H9 (cell line): ENCODE results near the gene PRKCA. TPM values are rescaled to one million over a fixed set of nuclear protein-coding genes. Genes with fewer than 3 reads are reported as not detected.

Source experiments
- DNase-seq: peaks from one replicate; pipeline ENCODE4 v3.0.0-alpha.2; 2017
- H2AFZ ChIP-seq: one replicate; pipeline ENCODE4 v1.6.1; 2013; ENCODE audit warnings: mild to moderate bottlenecking, low read length, control low read depth, moderate library complexity
- H2AK5ac ChIP-seq: 2 replicates; pipeline ENCODE4 v1.6.1; 2013; ENCODE audit warnings: low read length, control low read depth, mixed read lengths; ENCODE audit not compliant: insufficient read length
- H2BK120ac ChIP-seq: one replicate; pipeline ENCODE4 v1.6.1; 2013; ENCODE audit warnings: low read depth, mild to moderate bottlenecking, low read length, control low read depth, inconsistent platforms; ENCODE audit not compliant: poor library complexity, severe bottlenecking
- H2BK12ac ChIP-seq: 2 replicates; pipeline ENCODE4 v1.6.1; 2013; ENCODE audit warnings: low read length, control low read depth, mixed read lengths, low read depth; ENCODE audit not compliant: insufficient read length
- H2BK15ac ChIP-seq: 2 replicates; pipeline ENCODE4 v1.6.1; 2013; ENCODE audit warnings: low read depth, low read length, control low read depth
- H2BK20ac ChIP-seq: one replicate; pipeline ENCODE4 v1.6.1; 2013; ENCODE audit warnings: low read depth, mild to moderate bottlenecking, low read length, control low read depth, inconsistent platforms; ENCODE audit not compliant: poor library complexity, severe bottlenecking
- H2BK5ac ChIP-seq: 2 replicates; pipeline ENCODE4 v1.6.1; 2013; ENCODE audit warnings: low read length, control low read depth, mixed read lengths; ENCODE audit not compliant: insufficient read length
- H3K14ac ChIP-seq: 2 replicates; pipeline ENCODE4 v1.6.1; 2013; ENCODE audit warnings: low read length, control low read depth; ENCODE audit not compliant: insufficient read depth
- H3K18ac ChIP-seq: 2 replicates; pipeline ENCODE4 v1.6.1; 2013; ENCODE audit warnings: low read depth, mild to moderate bottlenecking, mixed read lengths, low read length, control low read depth; ENCODE audit not compliant: insufficient read length
- H3K23ac ChIP-seq: 2 replicates; pipeline ENCODE4 v1.6.1; 2013; ENCODE audit warnings: low read length, control low read depth, mixed read lengths, low read depth; ENCODE audit not compliant: insufficient read length
- H3K23me2 ChIP-seq: 2 replicates; pipeline ENCODE4 v1.6.1; 2013; ENCODE audit warnings: low read depth, mild to moderate bottlenecking, mixed read lengths, low read length, control low read depth; ENCODE audit not compliant: insufficient read length, poor library complexity, severe bottlenecking
- H3K27ac ChIP-seq: 2 replicates; pipeline ENCODE4 v1.5.1; 2013; ENCODE audit warnings: low read length, control low read depth, mixed read lengths, low read depth; ENCODE audit not compliant: insufficient read length
- H3K27me3 ChIP-seq: 2 replicates; pipeline ENCODE4 v1.6.1; 2013; ENCODE audit warnings: low read length, control low read depth, inconsistent platforms; ENCODE audit not compliant: insufficient read depth
- H3K4ac ChIP-seq: 2 replicates; pipeline ENCODE4 v1.6.1; 2013; ENCODE audit warnings: low read depth, mild to moderate bottlenecking, control low read depth, inconsistent platforms, low read length, moderate library complexity
- H3K4me1 ChIP-seq: 2 replicates; pipeline ENCODE4 v1.6.1; 2013; ENCODE audit warnings: low read length, control low read depth, inconsistent platforms; ENCODE audit not compliant: insufficient read depth
- H3K4me2 ChIP-seq: 2 replicates; pipeline ENCODE4 v1.6.1; 2013; ENCODE audit warnings: low read length, control low read depth, mixed read lengths; ENCODE audit not compliant: insufficient read length, insufficient read depth
- H3K56ac ChIP-seq: 2 replicates; pipeline ENCODE4 v1.6.1; 2013; ENCODE audit warnings: low read depth, mild to moderate bottlenecking, mixed read lengths, low read length, control low read depth; ENCODE audit not compliant: insufficient read length
- H3K79me1 ChIP-seq: 2 replicates; pipeline ENCODE4 v1.6.1; 2013; ENCODE audit warnings: low read depth, mild to moderate bottlenecking, moderate library complexity, low read length, control low read depth, inconsistent platforms; ENCODE audit not compliant: insufficient read depth, poor library complexity, severe bottlenecking
- H3K79me2 ChIP-seq: 2 replicates; pipeline ENCODE4 v1.6.1; 2013; ENCODE audit warnings: low read length, control low read depth, inconsistent platforms; ENCODE audit not compliant: insufficient read depth
- H3K9ac ChIP-seq: 2 replicates; pipeline ENCODE4 v1.6.1; 2013; ENCODE audit warnings: low read length, control low read depth, mixed read lengths; ENCODE audit not compliant: insufficient read length; ENCODE audit errors: extremely low read depth
- H3K9me3 ChIP-seq: one replicate; pipeline ENCODE4 v1.6.1; 2013; ENCODE audit warnings: low read depth, low read length, inconsistent platforms; ENCODE audit not compliant: control insufficient read depth
- H3T11ph ChIP-seq: one replicate; pipeline ENCODE4 v1.6.1; 2013; ENCODE audit warnings: mild to moderate bottlenecking, low read length, control low read depth, inconsistent platforms
- H4K20me1 ChIP-seq: one replicate; pipeline ENCODE4 v1.6.1; 2013; ENCODE audit not compliant: control insufficient read depth, insufficient read length, insufficient read depth
- H4K5ac ChIP-seq: 2 replicates; pipeline ENCODE4 v1.6.1; 2013; ENCODE audit warnings: low read depth, mild to moderate bottlenecking, mixed read lengths, low read length, control low read depth; ENCODE audit not compliant: insufficient read length
- H4K8ac ChIP-seq: replicated peaks from 2 replicates; pipeline ENCODE4 v1.6.1; 2013; ENCODE audit warnings: low read length, control low read depth, mixed read lengths, low read depth; ENCODE audit not compliant: insufficient read length
- H4K91ac ChIP-seq: 2 replicates; pipeline ENCODE4 v1.6.1; 2013; ENCODE audit warnings: low read depth, mild to moderate bottlenecking, moderate library complexity, mixed read lengths, low read length, control low read depth; ENCODE audit not compliant: insufficient read length
- H3K27ac Mint-ChIP-seq, 3 experiments: 2 replicates in 2 of 3; 3 replicates in 1 of 3; pipeline ENCODE4 v1.8.0; 2020 to 2021; ENCODE audit warnings: mixed read lengths in 3 of 3, mild to moderate bottlenecking in 1 of 3, moderate library complexity in 1 of 3
- H3K27me3 Mint-ChIP-seq: 2 replicates; pipeline ENCODE4 v1.8.0; 2021; ENCODE audit warnings: low read depth, mild to moderate bottlenecking, moderate library complexity, mixed read lengths
- H3K36me3 Mint-ChIP-seq, 3 experiments: 2 replicates in 2 of 3; 3 replicates in 1 of 3; pipeline ENCODE4 v1.8.0; 2020 to 2021; ENCODE audit warnings: low read depth in 3 of 3, mixed read lengths in 3 of 3; ENCODE audit not compliant: insufficient read depth in 1 of 3
- H3K4me1 Mint-ChIP-seq, 2 experiments: 2 replicates each; pipeline ENCODE4 v1.8.0; 2020; ENCODE audit warnings: mixed read lengths in 2 of 2
- H3K4me3 Mint-ChIP-seq, 2 experiments: 2 replicates in 1 of 2; 3 replicates in 1 of 2; pipeline ENCODE4 v1.8.0; 2020 to 2021; ENCODE audit warnings: mild to moderate bottlenecking in 2 of 2, mixed read lengths in 2 of 2, moderate library complexity in 1 of 2
- H3K9me3 Mint-ChIP-seq, 2 experiments: 2 replicates in 1 of 2; 3 replicates in 1 of 2; pipeline ENCODE4 v1.8.0; 2020; ENCODE audit warnings: mild to moderate bottlenecking in 2 of 2, mixed read lengths in 2 of 2, moderate library complexity in 1 of 2
- WGBS: extraction: QIAGEN DNeasy Blood & Tissue Kit; methylation state at CpG from one replicate; pipeline ENCODE4 v1.1.7; 2013; ENCODE audit warnings: missing lambda C conversion rate, low lambda C conversion rate, mixed read lengths; ENCODE audit not compliant: insufficient read length; ENCODE audit errors: extremely low coverage; 5-methylcytosine and 5-hydroxymethylcytosine counted together
- total RNA-seq: library from RNA; stranded (reverse); gene quantifications from 2 replicates; pipeline ENCODE4 v1.2.1, GENCODE V29; 2021
- TF ChIP-seq, protein P1 (sequence below): fragments of 200-600 bp; sonication (generic); conservative IDR thresholded peaks from 3 replicates; pipeline ENCODE4 v1.8.0; 2021; ENCODE audit warnings: antibody characterized with exemption, mild to moderate bottlenecking

Gene PRKCA
- total RNA-seq, 1 experiment from 2014 or later = 10.5 TPM

DNA sequence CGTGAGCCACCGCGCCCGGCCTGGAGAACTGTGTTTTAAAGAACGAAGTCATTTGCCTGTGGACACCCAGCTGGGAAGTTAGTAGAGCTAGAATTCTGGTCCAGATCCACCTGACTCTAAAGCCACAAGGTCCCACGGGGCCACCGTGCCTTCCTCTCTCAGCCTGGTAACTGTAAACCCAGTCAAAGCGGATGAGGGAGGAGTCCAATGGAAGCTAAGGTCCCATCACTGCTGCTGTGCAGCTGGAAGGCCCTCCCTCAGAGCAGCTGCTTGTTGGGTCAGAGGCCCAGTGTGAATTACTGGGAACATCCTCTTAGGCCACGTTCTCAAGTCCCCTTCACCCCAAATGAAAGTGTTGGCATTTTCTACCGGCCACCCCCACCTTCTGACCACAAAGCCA, 483.7 kb downstream of the PRKCA start:
- no peaks in the 10 kb centered on the region for H3K27me3 ChIP-seq
- H3K4me2 ChIP-seq = no peak overlapping the region
- DNase-seq = no peak
- H4K5ac ChIP-seq = no peak overlapping the region
- H4K91ac ChIP-seq = no peak overlapping the region
- H3K23ac ChIP-seq = no peak overlapping the region
- H2AFZ ChIP-seq = no peak overlapping the region
- H4K20me1 ChIP-seq = no peaks in the 10 kb centered on the region
- no peak overlapping the region for H3K9ac ChIP-seq
- no peak overlapping the region for H3K27ac ChIP-seq
- H3K9me3 Mint-ChIP-seq = no peaks in the 10 kb centered on the region
- no peak overlapping the region for H3K4ac ChIP-seq
- H3K27ac Mint-ChIP-seq = no peak overlapping the region
- H3K79me2 ChIP-seq = no peaks in the 10 kb centered on the region
- no peaks in the 10 kb centered on the region for H3K27me3 Mint-ChIP-seq
- H3K18ac ChIP-seq = no peak overlapping the region
- no CpG with 5 or more reads among the region's 10 CpGs for WGBS
- no peak overlapping the region for H3K4me3 Mint-ChIP-seq
- H2BK5ac ChIP-seq = no peak overlapping the region
- H3K23me2 ChIP-seq = no peaks in the 10 kb centered on the region
- H3K56ac ChIP-seq = no peak overlapping the region
- H3K36me3 Mint-ChIP-seq = peaks cover 0 to 2% (median 0%) of the 10 kb centered on the region in 3 experiments; a peak in 3 of 7 replicates
- H2BK120ac ChIP-seq = no peak overlapping the region
- H2BK20ac ChIP-seq = no peak overlapping the region
- no peak overlapping the region for H2BK12ac ChIP-seq
- H4K8ac ChIP-seq = no peak overlapping the region
- TF ChIP-seq, protein P1, sequence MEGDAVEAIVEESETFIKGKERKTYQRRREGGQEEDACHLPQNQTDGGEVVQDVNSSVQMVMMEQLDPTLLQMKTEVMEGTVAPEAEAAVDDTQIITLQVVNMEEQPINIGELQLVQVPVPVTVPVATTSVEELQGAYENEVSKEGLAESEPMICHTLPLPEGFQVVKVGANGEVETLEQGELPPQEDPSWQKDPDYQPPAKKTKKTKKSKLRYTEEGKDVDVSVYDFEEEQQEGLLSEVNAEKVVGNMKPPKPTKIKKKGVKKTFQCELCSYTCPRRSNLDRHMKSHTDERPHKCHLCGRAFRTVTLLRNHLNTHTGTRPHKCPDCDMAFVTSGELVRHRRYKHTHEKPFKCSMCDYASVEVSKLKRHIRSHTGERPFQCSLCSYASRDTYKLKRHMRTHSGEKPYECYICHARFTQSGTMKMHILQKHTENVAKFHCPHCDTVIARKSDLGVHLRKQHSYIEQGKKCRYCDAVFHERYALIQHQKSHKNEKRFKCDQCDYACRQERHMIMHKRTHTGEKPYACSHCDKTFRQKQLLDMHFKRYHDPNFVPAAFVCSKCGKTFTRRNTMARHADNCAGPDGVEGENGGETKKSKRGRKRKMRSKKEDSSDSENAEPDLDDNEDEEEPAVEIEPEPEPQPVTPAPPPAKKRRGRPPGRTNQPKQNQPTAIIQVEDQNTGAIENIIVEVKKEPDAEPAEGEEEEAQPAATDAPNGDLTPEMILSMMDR = no peak
- no peak overlapping the region for H3T11ph ChIP-seq
- no peaks in the 10 kb centered on the region for H3K9me3 ChIP-seq
- no peak overlapping the region for H2BK15ac ChIP-seq
- H2AK5ac ChIP-seq = no peak overlapping the region
- peaks cover 32 to 41% of the 10 kb centered on the region in 2 experiments for H3K4me1 Mint-ChIP-seq
- no peak overlapping the region for H3K14ac ChIP-seq
- H3K4me1 ChIP-seq = 0 out of 2 replicates have a peak, but pooled peaks cover 2% of the 10 kb centered on the region
- no peaks in the 10 kb centered on the region for H3K79me1 ChIP-seq
